ENCODE data around the gene GRHL3.

Gene GRHL3

DNA sequence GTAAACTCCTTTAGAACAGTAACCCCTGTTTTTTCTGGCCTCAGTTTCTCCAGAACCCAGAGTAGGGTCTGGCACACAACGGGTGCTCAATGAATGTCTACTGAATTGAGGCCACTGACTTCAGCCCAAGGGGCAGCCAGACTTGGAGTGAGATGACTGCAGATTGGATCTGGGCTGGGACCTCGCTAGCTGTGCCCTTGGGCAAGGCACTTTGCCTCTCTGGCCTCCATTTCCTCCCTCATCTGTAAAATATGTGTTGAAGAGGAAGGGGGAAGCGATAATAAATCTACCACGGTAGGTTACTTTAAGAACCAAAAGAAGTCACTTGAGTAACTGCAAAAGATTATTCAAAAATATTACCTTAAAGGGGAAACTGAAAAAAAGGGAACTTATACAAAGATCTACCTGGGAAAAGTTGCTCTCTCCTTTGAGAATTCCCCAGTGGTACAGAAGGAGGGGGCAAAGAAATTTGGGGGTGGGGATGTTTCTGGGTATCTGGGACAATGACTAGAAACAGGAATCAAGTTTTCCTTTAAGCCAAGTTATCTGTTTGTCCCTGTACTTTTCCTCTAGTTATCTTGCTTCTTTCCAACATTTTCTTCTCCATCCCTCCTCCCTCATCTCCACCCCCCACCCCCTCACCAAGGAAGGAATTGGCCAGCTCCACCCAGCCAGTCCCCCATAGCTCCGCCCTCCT lies 394 bp upstream of the GRHL3 start:
- no peak for DNase-seq

- no peak for DNase-seq
Observed at GRCh38 chr1:24319962-24320361, 805 bp downstream of the GRHL3 start.

DNA sequence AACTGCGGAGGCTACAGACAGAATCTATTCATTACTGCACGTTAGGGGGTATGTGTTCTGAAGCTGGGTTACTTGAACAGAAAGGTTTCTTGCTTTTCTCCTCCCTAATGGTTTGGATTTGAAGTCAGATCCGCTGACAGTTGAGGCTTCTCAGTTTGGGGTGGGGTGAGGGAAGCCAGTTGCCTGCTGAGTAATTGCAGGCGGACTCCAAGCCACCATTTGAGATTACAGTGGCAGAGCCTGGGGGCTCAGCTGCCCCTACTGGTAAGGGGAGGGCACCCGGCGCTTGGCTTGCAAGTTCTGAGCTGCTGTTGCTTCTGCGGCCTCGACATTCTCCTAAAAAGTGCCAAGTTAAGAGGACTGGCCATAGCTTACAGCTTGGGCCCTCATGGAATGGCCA lies 2.0 kb downstream of the GRHL3 start:
- no peak for DNase-seq

GRCh38 chr1:24321697-24322469 lies 2.7 kb downstream of the GRHL3 start:
- DNase-seq = no peak

- DNase-seq = no peak
Observed at GRCh38 chr1:24322470-24323177, 3.5 kb downstream of the GRHL3 start.

- DNase-seq = no peak
Observed at GRCh38 chr1:24323281-24323680, 4.1 kb downstream of the GRHL3 start.

GRCh38 chr1:24324903-24325302 lies 5.7 kb downstream of the GRHL3 start:
- no peak for DNase-seq

GRCh38 chr1:24325587-24326449 lies 6.7 kb downstream of the GRHL3 start:
- no peak for DNase-seq

DNA sequence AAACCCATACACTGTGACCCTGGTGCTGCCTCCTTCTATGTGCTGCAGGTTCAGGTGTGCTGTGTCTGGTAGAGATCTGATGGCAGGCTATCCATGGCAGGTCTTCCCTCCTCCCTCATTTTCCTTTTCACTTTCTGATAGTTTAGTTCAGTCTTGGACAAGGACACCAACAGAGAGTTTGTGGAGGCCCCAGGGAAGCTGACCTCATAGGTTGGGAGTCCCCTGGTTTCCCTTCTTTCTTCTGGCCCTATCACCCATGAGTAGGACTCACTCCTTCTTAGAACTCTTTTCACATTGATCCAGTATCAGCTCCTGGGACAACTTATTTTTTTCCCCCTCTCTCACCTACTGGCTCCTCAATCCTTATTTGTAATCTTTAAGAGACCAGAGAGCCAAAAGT lies 8.3 kb downstream of the GRHL3 start:
- DNase-seq = no peak

DNA sequence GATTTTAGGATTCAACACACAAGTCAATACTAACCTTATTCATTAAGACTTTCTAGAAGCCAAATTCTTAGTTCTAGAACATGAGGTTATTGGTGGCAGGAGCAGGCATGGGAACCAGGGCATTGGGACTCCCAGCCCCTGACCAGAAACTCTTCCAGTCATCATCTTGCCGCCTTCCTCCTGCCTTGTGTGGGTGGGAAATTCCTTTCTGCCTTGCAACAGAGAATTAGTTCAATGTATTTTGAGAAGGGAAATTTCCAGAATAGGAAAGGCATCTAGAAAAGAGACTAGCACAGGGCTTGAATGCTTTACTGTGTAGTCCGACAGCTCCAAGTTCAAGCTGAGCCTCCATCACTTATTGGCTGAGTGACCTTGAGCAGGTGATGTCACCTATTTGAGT lies 8.7 kb downstream of the GRHL3 start:
- no peak for DNase-seq

GRCh38 chr1:24329331-24329730 lies 10.2 kb downstream of the GRHL3 start:
- no peak for DNase-seq

DNA sequence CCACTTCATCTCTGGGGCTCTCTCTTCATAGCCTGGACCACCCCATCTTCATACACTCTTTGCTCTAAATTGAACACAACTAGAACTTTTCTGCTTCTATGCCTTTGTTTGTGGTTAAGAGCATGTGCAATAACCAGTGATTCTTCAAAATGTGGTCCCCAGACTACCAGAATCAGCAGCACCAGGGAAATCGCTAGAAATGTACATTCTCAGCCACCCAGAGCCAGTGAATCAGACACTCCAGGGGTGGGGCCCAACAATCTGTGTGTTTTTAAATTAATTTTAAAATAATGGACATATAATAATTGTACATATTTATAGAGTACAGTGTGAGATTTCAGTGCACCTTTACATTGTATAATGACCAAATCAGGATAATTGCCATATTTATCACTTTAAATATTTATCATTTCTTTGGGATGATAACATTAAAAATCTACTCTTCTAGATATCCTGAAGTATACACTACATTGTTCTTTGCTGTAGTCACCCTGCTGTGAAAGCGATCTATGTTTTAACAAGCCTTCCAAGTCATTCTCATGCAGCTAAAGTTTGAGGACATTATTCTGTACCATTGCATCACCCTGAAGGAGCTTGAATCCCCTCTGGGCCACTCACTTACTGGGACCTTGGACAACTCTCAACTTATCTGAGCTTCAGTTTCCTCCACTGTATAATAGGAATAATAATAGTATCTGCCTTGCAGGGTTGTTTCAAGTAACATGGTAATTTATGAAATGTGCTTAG lies 10.8 kb downstream of the GRHL3 start:
- DNase-seq = no peak

GRCh38 chr1:24331961-24332673 lies 13.0 kb downstream of the GRHL3 start:
- DNase-seq = no peak

GRCh38 chr1:24336075-24336474 lies 16.9 kb downstream of the GRHL3 start:
- DNase-seq = no peak

GRCh38 chr1:24337455-24337854 lies 18.3 kb downstream of the GRHL3 start:
- no peak for DNase-seq

DNA sequence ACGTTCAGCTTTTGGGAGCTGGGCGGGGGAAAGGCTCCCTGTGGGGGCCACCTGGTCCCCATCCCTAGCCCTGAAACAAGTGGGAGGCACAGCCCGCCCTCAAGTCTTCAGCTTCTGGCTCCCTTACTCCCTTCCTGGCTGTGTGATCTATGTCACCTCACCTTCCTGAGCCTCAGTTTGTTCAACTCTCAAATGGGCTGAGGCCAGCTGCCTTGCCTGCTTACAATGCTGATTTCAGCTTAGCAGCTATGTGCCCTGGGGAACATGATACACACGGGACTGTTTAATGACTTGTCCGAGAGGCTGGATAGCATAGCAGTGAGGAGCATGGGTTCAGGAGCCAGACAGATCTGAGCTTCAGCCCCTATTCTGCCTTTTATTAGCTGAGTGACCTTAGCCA lies 19.3 kb downstream of the GRHL3 start:
- no peak for DNase-seq

DNA sequence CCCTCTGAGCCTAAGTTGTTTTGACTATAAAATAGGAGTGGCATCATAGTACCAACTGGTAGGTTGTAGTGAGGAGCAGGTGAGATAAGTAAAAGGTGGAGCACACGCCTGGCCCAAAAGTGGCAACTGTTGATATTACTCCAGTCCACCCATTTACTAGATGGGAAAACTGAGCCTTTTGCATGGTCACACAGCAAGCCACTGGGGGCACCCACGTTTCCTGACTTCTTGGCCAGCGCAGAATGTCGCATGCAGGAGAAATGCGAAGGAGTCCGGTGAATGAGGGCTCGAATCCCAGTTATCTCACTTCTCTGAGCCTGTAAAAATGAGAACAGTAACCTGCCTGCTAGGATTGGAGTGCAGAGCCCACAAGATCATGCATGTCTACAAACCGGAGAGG lies 20.8 kb downstream of the GRHL3 start:
- DNase-seq = no peak

DNA sequence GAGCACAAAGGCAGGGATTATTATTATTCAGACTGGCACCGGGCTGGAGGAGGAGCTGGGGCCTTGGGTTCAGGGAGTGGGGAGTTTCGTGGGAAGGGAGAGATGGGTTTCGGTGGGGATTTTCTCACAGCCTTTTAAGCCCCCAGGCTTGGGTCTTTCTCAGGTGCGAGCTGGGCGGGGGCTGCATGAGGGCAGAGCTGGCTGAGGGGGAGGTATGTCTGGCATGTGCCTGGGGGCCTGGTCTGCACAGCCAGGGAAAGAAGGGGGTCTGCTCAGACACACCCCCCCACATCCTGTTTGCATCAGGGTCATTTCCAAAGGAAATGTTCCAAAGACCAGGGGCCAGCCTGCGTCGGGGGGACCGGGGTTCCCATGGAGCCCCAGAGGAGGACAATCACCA lies 21.6 kb downstream of the GRHL3 start:
- DNase-seq = no peak

DNA sequence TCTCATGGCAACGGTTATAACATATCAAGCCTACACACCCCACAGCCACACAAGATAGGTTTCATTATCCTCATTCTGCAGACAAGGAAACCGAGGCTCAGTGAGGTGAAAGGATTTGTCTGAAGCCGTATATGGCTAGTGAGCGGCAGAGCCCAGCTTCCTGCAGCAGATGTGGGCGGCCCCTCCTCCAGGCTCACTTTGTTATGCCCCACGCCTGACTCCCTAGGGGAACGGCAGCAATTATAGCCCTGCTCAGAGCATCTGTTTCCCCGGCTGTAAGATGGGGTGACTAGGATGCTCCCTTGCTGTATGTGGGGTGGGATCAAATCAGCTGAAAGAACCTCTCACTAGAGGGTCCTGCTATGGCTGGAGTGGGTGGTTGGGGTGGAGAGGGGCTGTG lies 22.1 kb downstream of the GRHL3 start:
- no peak for DNase-seq

GRCh38 chr1:24343412-24344089 lies 24.4 kb downstream of the GRHL3 start:
- no peak for DNase-seq
